Measurements from ENCODE around the gene FER. TPM values are rescaled to one million over a fixed set of nuclear protein-coding genes. Genes with fewer than 3 reads are reported as not detected.

The FER gene
- total RNA-seq, 2 experiments from 2014 or later = 9.4 to 10.0 TPM

GRCh38 chr5:108729242-108729615, 18.5 kb upstream of the FER start:
- Histone ChIP-seq H3K79me2 (ENCODE audit: insufficient read depth, low read depth, low read length) (no peaks in the 10 kb centered on the region), H3K27ac (ENCODE audit: low read depth, low read length, poor library complexity, severe bottlenecking) (no peak overlapping the region), H3K9me2 (ENCODE audit: insufficient read depth, low read length) (no peaks in the 10 kb centered on the region), H3K4me1 (ENCODE audit: insufficient read depth, low read length, poor library complexity, severe bottlenecking) (peaks cover 14% of the 10 kb centered on the region), H3K9me3 (ENCODE audit: low read length) (no peaks in the 10 kb centered on the region), H2AFZ (ENCODE audit: low read length) (no peak overlapping the region), H3K4me3 (ENCODE audit: low read depth, low read length, poor library complexity, severe bottlenecking) (no peak overlapping the region), H3K4me2 (ENCODE audit: low read length) (no peak overlapping the region), H3K36me3 (ENCODE audit: insufficient read depth, low read length) (no peaks in the 10 kb centered on the region), H4K20me1 (ENCODE audit: insufficient read depth, low read length) (no peaks in the 10 kb centered on the region)
- BruUV-seq (replicated peaks) = no TSS peak
- DNase-seq (ENCODE audit: low spot score) = no peak
- ChIA-PET CTCF (ENCODE audit: unreplicated experiment) (interaction anchor here (0.6 kb wide), 1 partner anchor 32 kb away, joined by 9 read pairs; no protein-coding TSS in a partner anchor), POLR2A (interaction anchor here (0.6 to 1.4 kb wide), 6 partner anchors 12 to 951 kb away, joined by 4 to 6 read pairs (median 4); no protein-coding TSS in a partner anchor)
- no peak for TF ChIP-seq CTCF (conservative IDR thresholded peaks at IDR 0.05; ENCODE audit: low read length)
- no peak for TF ChIP-seq EZH2phosphoT487 (IDR thresholded peaks at IDR 0.05; ENCODE audit: borderline replicate concordance, low read depth, low read length)
- intact Hi-C loops (cut with micrococcal nuclease; ENCODE audit: unreplicated experiment) = no loop called here

GRCh38 chr5:108730617-108731340, 16.9 kb upstream of the FER start:
- TF ChIP-seq EZH2phosphoT487 (IDR thresholded peaks at IDR 0.05; ENCODE audit: borderline replicate concordance, low read depth, low read length) = no peak
- no peak for TF ChIP-seq CTCF (conservative IDR thresholded peaks at IDR 0.05; ENCODE audit: low read length)

GRCh38 chr5:108735790-108736189, 11.9 kb upstream of the FER start:
- POLR2A ChIA-PET = no interaction called here
- DNase-seq (ENCODE audit: low spot score) = no peak
- no peak overlapping the region for H3K4me2 ChIP-seq (ENCODE audit: low read length)
- TF ChIP-seq CTCF (conservative IDR thresholded peaks at IDR 0.05; ENCODE audit: low read length) (no peak), EZH2phosphoT487 (IDR thresholded peaks at IDR 0.05; ENCODE audit: borderline replicate concordance, low read depth, low read length) (no peak)
- CTCF ChIA-PET (ENCODE audit: unreplicated experiment) = no interaction called here
- H3K36me3 ChIP-seq (ENCODE audit: insufficient read depth, low read length) = no peaks in the 10 kb centered on the region
- no peak overlapping the region for H3K27ac ChIP-seq (ENCODE audit: low read depth, low read length, poor library complexity, severe bottlenecking)
- H3K79me2 ChIP-seq (ENCODE audit: insufficient read depth, low read depth, low read length) = no peaks in the 10 kb centered on the region
- H3K4me3 ChIP-seq (ENCODE audit: low read depth, low read length, poor library complexity, severe bottlenecking) = no peak overlapping the region
- no TSS peak for BruUV-seq (replicated peaks)
- no peaks in the 10 kb centered on the region for H3K9me3 ChIP-seq (ENCODE audit: low read length)
- intact Hi-C loops (cut with micrococcal nuclease; ENCODE audit: unreplicated experiment) = no loop called here
- no peaks in the 10 kb centered on the region for H3K4me1 ChIP-seq (ENCODE audit: insufficient read depth, low read length, poor library complexity, severe bottlenecking)
- no peaks in the 10 kb centered on the region for H3K9me2 ChIP-seq (ENCODE audit: insufficient read depth, low read length)
- no peaks in the 10 kb centered on the region for H4K20me1 ChIP-seq (ENCODE audit: insufficient read depth, low read length)
- no peak overlapping the region for H2AFZ ChIP-seq (ENCODE audit: low read length)

More at GRCh38 chr5:108730617-108731340, 16.9 kb upstream of the FER start:
- Histone ChIP-seq H4K20me1 (ENCODE audit: insufficient read depth, low read length) (no peaks in the 10 kb centered on the region), H3K79me2 (ENCODE audit: insufficient read depth, low read depth, low read length) (no peaks in the 10 kb centered on the region), H3K27ac (ENCODE audit: low read depth, low read length, poor library complexity, severe bottlenecking) (no peak overlapping the region), H3K9me2 (ENCODE audit: insufficient read depth, low read length) (no peaks in the 10 kb centered on the region), H3K4me1 (ENCODE audit: insufficient read depth, low read length, poor library complexity, severe bottlenecking) (peaks cover 14% of the 10 kb centered on the region), H3K9me3 (ENCODE audit: low read length) (no peaks in the 10 kb centered on the region), H3K36me3 (ENCODE audit: insufficient read depth, low read length) (no peaks in the 10 kb centered on the region), H3K4me2 (ENCODE audit: low read length) (no peak overlapping the region), H2AFZ (ENCODE audit: low read length) (no peak overlapping the region), H3K4me3 (ENCODE audit: low read depth, low read length, poor library complexity, severe bottlenecking) (no peak overlapping the region)
- CTCF ChIA-PET (ENCODE audit: unreplicated experiment) = no interaction called here
- POLR2A ChIA-PET = interaction anchor here (0.7 to 1.6 kb wide), 2 partner anchors 12 to 128 kb away, joined by 3 to 4 read pairs; no protein-coding TSS in a partner anchor
- BruUV-seq (replicated peaks) = no TSS peak
- intact Hi-C loops (cut with micrococcal nuclease; ENCODE audit: unreplicated experiment) = no loop called here
- DNase-seq (ENCODE audit: low spot score) = peak; percentile 19

Data from OCI-LY7 (cell line).